ENCODE data around the gene C4orf36.

- TF ChIP-seq EZH2phosphoT487 (IDR thresholded peaks at IDR 0.05; ENCODE audit: low read length): no peak
- no peak for TF ChIP-seq CTCF (IDR thresholded peaks at IDR 0.05; ENCODE audit: low read length)
Measured at GRCh38 chr4:86896596-86896995, 4.4 kb upstream of the C4orf36 start.

All from MM.1S (cell line).